Gastrocnemius medialis (tissue), 4 donors: ENCODE measurements around the gene HEMGN. TPM values are rescaled to one million over a fixed set of nuclear protein-coding genes. Genes with fewer than 3 reads are reported as not detected.
A peak's percentile ranks its signal among the peaks of the same experiment; 100 is the strongest.

ENCODE experiments used
- ATAC-seq, 2 donors: fragments of 150-250 bp; one replicate each; pipeline ENCODE4 v1.9.1; 2016
- DNase-seq, 2 donors: peaks; one replicate each; pipeline ENCODE4 v3.0.0-alpha.2; 2019
- H3K27ac ChIP-seq, 4 donors: fragments of 200-600 bp; sonication (generic); 1 replicate in 1 of 4; 2 replicates in 3 of 4; pipeline ENCODE4 v1.5.1; 2016 to 2018; ENCODE audit warnings: mild to moderate bottlenecking in 2 of 4, moderate library complexity in 1 of 4
- H3K27me3 ChIP-seq, 3 donors: fragments of 200-600 bp; sonication (generic) in 2 of 3; 1 replicate in 1 of 3; 2 replicates in 2 of 3; pipeline versions ENCODE4 v1.5.1 to v1.6.0; 2016 to 2019; ENCODE audit warnings: mild to moderate bottlenecking in 1 of 3, moderate library complexity in 1 of 3
- H3K36me3 ChIP-seq, 2 donors: fragments of 200-600 bp; sonication (generic) in 1 of 2; one replicate each; pipeline ENCODE4 v1.5.1; 2017 to 2018
- H3K4me1 ChIP-seq, 2 donors: fragments of 200-600 bp; sonication (generic) in 1 of 2; one replicate each; pipeline ENCODE4 v1.5.1; 2016 to 2017; ENCODE audit warnings: mild to moderate bottlenecking in 2 of 2
- H3K4me3 ChIP-seq, 4 donors: fragments of 200-600 bp; sonication (generic) in 3 of 4; 1 replicate in 1 of 4; 2 replicates in 3 of 4; pipeline ENCODE4 v1.5.1; 2016 to 2019; ENCODE audit warnings: mild to moderate bottlenecking in 2 of 4
- H3K9me3 ChIP-seq, 3 donors: fragments of 200-600 bp; sonication (generic) in 2 of 3; 1 replicate in 1 of 3; 2 replicates in 2 of 3; pipeline ENCODE4 v1.5.1; 2016 to 2019
- POLR2A ChIP-seq, 2 donors: fragments of 450-650 bp; IDR thresholded peaks; one replicate each; pipeline ENCODE4 v1.6.1; 2017; ENCODE audit warnings: antibody characterized with exemption in 2 of 2, mild to moderate bottlenecking in 2 of 2, moderate library complexity in 2 of 2
- in situ Hi-C, 4 donors: fragments of 200-750 bp; cut with MboI; loops; one replicate each; pipeline versions ENCODE4 v1.15.0 to v1.8.0; 2017; ENCODE audit warnings: low sequenced_read_pairs in 4 of 4
- intact Hi-C: fragments of 100-400 bp; cut with DNase I; formaldehyde crosslinking; loops from one replicate; pipeline ENCODE4 v1.15.1; 2023; ENCODE audit warnings: low total_unique reads
- total RNA-seq, 4 donors: library from RNA; depleted of rRNA; stranded (reverse); fragments of >200 nt; gene quantifications; one replicate each; pipeline versions ENCODE4 v1.1.0 to v1.2.3, GENCODE V29; 2016
- TF ChIP-seq, protein P1 (sequence below), 5 experiments: fragments of 450-650 bp in 3 of 5; fragments of 200-600 bp in 2 of 5; sonication (generic) in 2 of 5; IDR thresholded peaks in 4 of 5; conservative IDR thresholded peaks in 1 of 5; 1 replicate in 4 of 5; 2 replicates in 1 of 5; pipeline ENCODE4 v1.5.1; 2016 to 2019; ENCODE audit warnings: antibody characterized with exemption in 5 of 5, mild to moderate bottlenecking in 3 of 5, moderate library complexity in 3 of 5

The HEMGN gene, protein sequence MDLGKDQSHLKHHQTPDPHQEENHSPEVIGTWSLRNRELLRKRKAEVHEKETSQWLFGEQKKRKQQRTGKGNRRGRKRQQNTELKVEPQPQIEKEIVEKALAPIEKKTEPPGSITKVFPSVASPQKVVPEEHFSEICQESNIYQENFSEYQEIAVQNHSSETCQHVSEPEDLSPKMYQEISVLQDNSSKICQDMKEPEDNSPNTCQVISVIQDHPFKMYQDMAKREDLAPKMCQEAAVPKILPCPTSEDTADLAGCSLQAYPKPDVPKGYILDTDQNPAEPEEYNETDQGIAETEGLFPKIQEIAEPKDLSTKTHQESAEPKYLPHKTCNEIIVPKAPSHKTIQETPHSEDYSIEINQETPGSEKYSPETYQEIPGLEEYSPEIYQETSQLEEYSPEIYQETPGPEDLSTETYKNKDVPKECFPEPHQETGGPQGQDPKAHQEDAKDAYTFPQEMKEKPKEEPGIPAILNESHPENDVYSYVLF
- under 1 TPM in 1 of 4 donors, not detected in 3; 0.16 TPM for total RNA-seq

DNA sequence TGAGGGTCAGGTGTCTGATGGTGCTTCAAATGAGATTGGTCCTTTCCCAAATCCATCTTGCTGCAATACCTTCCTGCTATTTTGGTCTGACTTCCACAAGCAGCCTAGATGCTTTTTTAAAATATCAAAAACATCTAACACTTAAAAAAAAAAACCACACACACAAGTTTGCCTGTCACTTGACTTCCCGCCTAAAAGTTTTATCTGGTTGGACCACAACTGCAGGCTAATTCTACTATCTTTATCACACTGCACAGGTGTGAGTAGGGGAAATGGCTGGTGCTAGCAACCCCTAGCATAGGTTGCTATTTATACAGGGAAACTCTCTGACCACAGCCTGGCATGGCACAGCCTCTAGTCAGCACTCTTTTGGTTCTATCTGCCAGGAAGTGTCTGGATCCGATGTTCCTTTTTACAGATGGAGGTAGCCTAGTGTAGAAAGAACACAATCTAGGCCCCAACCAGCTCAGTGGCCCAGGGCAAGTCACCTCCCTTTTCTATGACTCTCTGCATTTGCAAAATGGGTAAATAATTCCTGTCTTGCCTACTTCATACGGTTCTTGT is at the start of gene HEMGN:
Gene HEMGN (minus strand): TSS at position 92 of the 564 bp plus-strand sequence. CDS start 36 bp downstream, at position 56.
- Histone ChIP-seq H3K27me3 (peaks cover 0 to 14% (median 0%) of the 10 kb centered on the region in 3 donors), H3K4me3 (no peak within 1 kb of the TSS), H3K36me3 (no peaks in the 10 kb centered on the region), H3K9me3 (no peaks in the 10 kb centered on the region), H3K4me1 (no peaks in the 10 kb centered on the region), H3K27ac (no peak within 1 kb of the TSS)
- no peak for ATAC-seq
- TF ChIP-seq, protein P1, sequence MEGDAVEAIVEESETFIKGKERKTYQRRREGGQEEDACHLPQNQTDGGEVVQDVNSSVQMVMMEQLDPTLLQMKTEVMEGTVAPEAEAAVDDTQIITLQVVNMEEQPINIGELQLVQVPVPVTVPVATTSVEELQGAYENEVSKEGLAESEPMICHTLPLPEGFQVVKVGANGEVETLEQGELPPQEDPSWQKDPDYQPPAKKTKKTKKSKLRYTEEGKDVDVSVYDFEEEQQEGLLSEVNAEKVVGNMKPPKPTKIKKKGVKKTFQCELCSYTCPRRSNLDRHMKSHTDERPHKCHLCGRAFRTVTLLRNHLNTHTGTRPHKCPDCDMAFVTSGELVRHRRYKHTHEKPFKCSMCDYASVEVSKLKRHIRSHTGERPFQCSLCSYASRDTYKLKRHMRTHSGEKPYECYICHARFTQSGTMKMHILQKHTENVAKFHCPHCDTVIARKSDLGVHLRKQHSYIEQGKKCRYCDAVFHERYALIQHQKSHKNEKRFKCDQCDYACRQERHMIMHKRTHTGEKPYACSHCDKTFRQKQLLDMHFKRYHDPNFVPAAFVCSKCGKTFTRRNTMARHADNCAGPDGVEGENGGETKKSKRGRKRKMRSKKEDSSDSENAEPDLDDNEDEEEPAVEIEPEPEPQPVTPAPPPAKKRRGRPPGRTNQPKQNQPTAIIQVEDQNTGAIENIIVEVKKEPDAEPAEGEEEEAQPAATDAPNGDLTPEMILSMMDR (IDR thresholded peaks at IDR 0.05 in 4 of 5, conservative IDR thresholded peaks at IDR 0.05 in 1 of 5), result no peak
- TF ChIP-seq POLR2A (IDR thresholded peaks at IDR 0.05), result no peak
- no peak for DNase-seq
- in situ Hi-C loops, result loop anchor here in 1 of 4 donors (10.0 kb wide), 1 partner anchor 57 kb away; no protein-coding TSS in a partner anchor
- intact Hi-C loops, result no loop called here

DNA sequence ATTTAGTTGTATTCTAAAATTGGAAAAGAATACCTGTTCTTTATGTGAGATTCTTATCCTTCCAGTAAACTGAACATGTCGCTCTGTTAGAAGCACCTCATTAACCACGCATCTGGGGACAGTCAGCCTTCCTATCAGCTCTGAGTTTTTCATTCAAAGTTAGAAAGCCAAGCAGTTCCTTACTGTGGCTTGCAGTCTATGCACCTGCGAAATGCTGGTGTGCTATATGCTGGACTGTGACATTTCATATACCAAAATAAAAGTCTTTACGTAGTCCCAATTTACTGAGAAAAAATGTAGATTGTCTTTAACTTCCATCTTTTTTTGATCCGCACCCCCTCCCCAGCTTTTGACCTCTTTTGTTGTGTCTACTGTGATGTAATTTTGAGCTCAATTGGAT is 49.5 kb upstream of the HEMGN start:
- H3K36me3 ChIP-seq, result no peaks in the 10 kb centered on the region
- ATAC-seq (no peak), DNase-seq (no peak)
- in situ Hi-C loops (loop anchor here in 3 of 4 donors (10.0 kb wide), 1 partner anchor 47 kb away; no protein-coding TSS in a partner anchor), intact Hi-C loops (loop anchor here (10.0 kb wide), 3 partner anchors 353 to 1827 kb away; partner anchors contain the start of genes ANKS6, NCBP1 and TSTD2)
- H3K4me3 ChIP-seq, result no peak overlapping the region
- H3K27ac ChIP-seq, result peak overlapping the region in 3 of 4 donors; percentile 93 to 99 (median 94)
- no peaks in the 10 kb centered on the region for H3K27me3 ChIP-seq
- TF ChIP-seq, protein P1 (IDR thresholded peaks at IDR 0.05 in 4 of 5, conservative IDR thresholded peaks at IDR 0.05 in 1 of 5), result no peak
- TF ChIP-seq POLR2A (IDR thresholded peaks at IDR 0.05), result no peak
- H3K9me3 ChIP-seq, result no peaks in the 10 kb centered on the region
- H3K4me1 ChIP-seq, result peaks cover 56 to 60% of the 10 kb centered on the region in 2 donors

- Histone ChIP-seq H3K4me3 (peak overlapping the region; percentile 84 to 99 (median 89)), H3K27me3 (no peaks in the 10 kb centered on the region), H3K9me3 (no peaks in the 10 kb centered on the region), H3K4me1 (peaks cover 72% of the 10 kb centered on the region in 2 donors), H3K36me3 (no peaks in the 10 kb centered on the region), H3K27ac (peak overlapping the region; percentile 93 to 99 (median 96))
- in situ Hi-C loops (loop anchor here in 3 of 4 donors (10.0 kb wide), 1 partner anchor 50 kb away; no protein-coding TSS in a partner anchor), intact Hi-C loops (loop anchor here (10.0 kb wide), 3 partner anchors 350 to 1830 kb away; partner anchors contain the start of genes ANKS6, NCBP1 and TSTD2)
- TF ChIP-seq POLR2A (IDR thresholded peaks at IDR 0.05), result no peak
- TF ChIP-seq, protein P1 (IDR thresholded peaks at IDR 0.05 in 4 of 5, conservative IDR thresholded peaks at IDR 0.05 in 1 of 5), result no peak
- no peak for ATAC-seq
- DNase-seq, result peak in 1 of 2 donors; percentile 22
Observed at GRCh38 chr9:97985058-97985861, 47.3 kb upstream of the HEMGN start.
